Osteoblast (primary cell): ENCODE measurements around the gene POLR3G. TPM values are rescaled to one million over a fixed set of nuclear protein-coding genes. Genes with fewer than 3 reads are reported as not detected.
A peak's percentile ranks its signal among the peaks of the same experiment; 100 is the strongest.

Experiments used
- DNase-seq: peaks from one replicate; pipeline ENCODE4 v3.0.0; 2011; ENCODE audit warnings: low spot score, mixed read lengths; ENCODE audit not compliant: insufficient read length; ENCODE audit errors: missing footprints
- H2AFZ ChIP-seq: 2 replicates; pipeline ENCODE4 v1.6.0; 2011; ENCODE audit warnings: mild to moderate bottlenecking, low read length
- H3K27ac ChIP-seq: 2 replicates; pipeline ENCODE4 v1.5.1; 2011; ENCODE audit warnings: mild to moderate bottlenecking, low read depth, low read length, moderate library complexity
- H3K27me3 ChIP-seq: 2 replicates; pipeline ENCODE4 v1.6.0; 2012; ENCODE audit warnings: mild to moderate bottlenecking, control low read depth, inconsistent platforms, low read length, moderate library complexity; ENCODE audit not compliant: insufficient read depth
- H3K36me3 ChIP-seq: 2 replicates; pipeline ENCODE4 v1.5.1; 2011; ENCODE audit warnings: mild to moderate bottlenecking, low read length, control low read depth, moderate library complexity; ENCODE audit not compliant: insufficient read depth
- H3K4me1 ChIP-seq: 2 replicates; pipeline ENCODE4 v1.5.1; 2011; ENCODE audit warnings: mild to moderate bottlenecking, low read length, control low read depth, moderate library complexity; ENCODE audit not compliant: insufficient read depth
- H3K4me2 ChIP-seq: 2 replicates; pipeline ENCODE4 v1.6.0; 2011; ENCODE audit warnings: mild to moderate bottlenecking, low read length; ENCODE audit not compliant: insufficient read depth
- H3K4me3 ChIP-seq: fragments of 200-600 bp; sonication (generic); 3 replicates; pipeline ENCODE4 v1.5.1; 2012; ENCODE audit warnings: mild to moderate bottlenecking, low read length, inconsistent platforms; ENCODE audit not compliant: insufficient read depth
- H3K79me2 ChIP-seq: 2 replicates; pipeline ENCODE4 v1.6.0; 2012; ENCODE audit warnings: mild to moderate bottlenecking, low read length, control low read depth, inconsistent platforms; ENCODE audit not compliant: insufficient read depth
- H3K9me3 ChIP-seq: 2 replicates; pipeline ENCODE4 v1.5.1; 2011; ENCODE audit warnings: low read depth, low read length, control low read depth
- H4K20me1 ChIP-seq: 2 replicates; pipeline ENCODE4 v1.6.0; 2012; ENCODE audit warnings: mild to moderate bottlenecking, low read length, control low read depth; ENCODE audit not compliant: insufficient read depth
- total RNA-seq: library from RNA; depleted of rRNA; stranded (reverse); fragments of >200 nt; gene quantifications from 2 replicates; pipeline ENCODE4 v1.2.3, GENCODE V29; 2012
- TF ChIP-seq, protein P1 (sequence below): IDR thresholded peaks from 2 replicates; pipeline ENCODE4 v1.5.1; 2011; ENCODE audit warnings: mild to moderate bottlenecking, low read depth, low read length, moderate library complexity; ENCODE audit errors: extremely low read depth

POLR3G gene
- total RNA-seq, 1 donor = 3.6 TPM

GRCh38 chr5:90477621-90478215 is 3.1 kb downstream of the POLR3G start:
- Histone ChIP-seq H3K4me2 (peak overlapping the region; percentile 34), H3K9me3 (no peaks in the 10 kb centered on the region), H3K79me2 (peaks cover 14% of the 10 kb centered on the region), H4K20me1 (no peaks in the 10 kb centered on the region), H3K27me3 (no peaks in the 10 kb centered on the region), H3K4me1 (peaks cover 27% of the 10 kb centered on the region), H3K36me3 (no peaks in the 10 kb centered on the region), H2AFZ (peak overlapping the region; percentile 71), H3K27ac (no peak overlapping the region), H3K4me3 (no peak overlapping the region)
- TF ChIP-seq, protein P1, sequence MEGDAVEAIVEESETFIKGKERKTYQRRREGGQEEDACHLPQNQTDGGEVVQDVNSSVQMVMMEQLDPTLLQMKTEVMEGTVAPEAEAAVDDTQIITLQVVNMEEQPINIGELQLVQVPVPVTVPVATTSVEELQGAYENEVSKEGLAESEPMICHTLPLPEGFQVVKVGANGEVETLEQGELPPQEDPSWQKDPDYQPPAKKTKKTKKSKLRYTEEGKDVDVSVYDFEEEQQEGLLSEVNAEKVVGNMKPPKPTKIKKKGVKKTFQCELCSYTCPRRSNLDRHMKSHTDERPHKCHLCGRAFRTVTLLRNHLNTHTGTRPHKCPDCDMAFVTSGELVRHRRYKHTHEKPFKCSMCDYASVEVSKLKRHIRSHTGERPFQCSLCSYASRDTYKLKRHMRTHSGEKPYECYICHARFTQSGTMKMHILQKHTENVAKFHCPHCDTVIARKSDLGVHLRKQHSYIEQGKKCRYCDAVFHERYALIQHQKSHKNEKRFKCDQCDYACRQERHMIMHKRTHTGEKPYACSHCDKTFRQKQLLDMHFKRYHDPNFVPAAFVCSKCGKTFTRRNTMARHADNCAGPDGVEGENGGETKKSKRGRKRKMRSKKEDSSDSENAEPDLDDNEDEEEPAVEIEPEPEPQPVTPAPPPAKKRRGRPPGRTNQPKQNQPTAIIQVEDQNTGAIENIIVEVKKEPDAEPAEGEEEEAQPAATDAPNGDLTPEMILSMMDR = no peak
- DNase-seq = no peak

- Histone ChIP-seq H3K36me3 (no peaks in the 10 kb centered on the region), H3K4me3 (no peak overlapping the region), H4K20me1 (no peaks in the 10 kb centered on the region), H3K27me3 (no peaks in the 10 kb centered on the region), H2AFZ (no peak overlapping the region), H3K4me2 (peak overlapping the region; percentile 27), H3K4me1 (peaks cover 16% of the 10 kb centered on the region), H3K9me3 (no peaks in the 10 kb centered on the region), H3K27ac (peak overlapping the region; percentile 5), H3K79me2 (no peaks in the 10 kb centered on the region)
- TF ChIP-seq, protein P1 = no peak
- peak; percentile 71 for DNase-seq
Observed at GRCh38 chr5:90479611-90480385, 5.1 kb downstream of the POLR3G start.

DNA sequence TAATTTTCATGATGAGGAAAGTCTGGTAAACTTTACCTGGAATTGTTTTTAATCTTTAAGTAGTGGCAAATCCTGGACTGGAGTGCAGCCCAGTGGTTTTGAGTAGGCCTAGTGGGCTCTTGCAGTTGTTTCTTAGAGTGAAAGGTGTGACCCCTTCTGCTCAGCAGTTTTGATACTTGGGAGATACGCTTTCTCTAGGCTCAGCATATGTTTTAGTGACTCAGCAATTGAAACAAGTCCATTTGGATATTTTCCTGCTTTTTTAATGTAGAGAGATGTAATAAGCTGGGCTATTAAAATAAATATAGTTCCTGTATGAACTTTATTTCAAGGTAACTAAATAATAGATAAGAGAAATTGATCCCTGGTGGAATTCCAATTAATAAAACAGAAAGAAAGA is 6.0 kb downstream of the POLR3G start:
- no peak overlapping the region for H2AFZ ChIP-seq
- DNase-seq = no peak

DNA sequence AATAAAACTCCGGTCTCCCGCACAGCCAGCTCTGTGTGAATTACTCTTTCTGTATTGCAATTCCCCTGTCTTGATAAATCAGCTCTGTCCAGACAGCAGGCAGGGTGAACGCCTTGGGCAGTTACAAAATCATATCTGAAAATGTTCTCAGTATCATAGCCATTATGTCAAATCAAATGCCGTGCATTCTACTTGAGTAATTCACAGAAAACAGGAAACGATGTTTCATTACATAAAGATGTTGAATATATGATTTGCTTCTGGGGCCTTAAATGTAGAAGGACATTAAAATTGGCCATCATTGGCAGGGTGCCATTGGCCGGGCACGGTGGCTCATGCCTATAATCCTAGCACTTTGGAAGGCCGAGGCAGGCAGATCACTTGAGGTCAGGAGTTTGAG is 8.5 kb downstream of the POLR3G start:
- Histone ChIP-seq H3K4me2 (no peak overlapping the region), H3K79me2 (no peaks in the 10 kb centered on the region), H2AFZ (no peak overlapping the region), H3K36me3 (no peaks in the 10 kb centered on the region), H4K20me1 (no peaks in the 10 kb centered on the region), H3K27me3 (no peaks in the 10 kb centered on the region), H3K4me1 (peaks cover 11% of the 10 kb centered on the region), H3K9me3 (no peaks in the 10 kb centered on the region), H3K27ac (no peak overlapping the region), H3K4me3 (no peak overlapping the region)
- TF ChIP-seq, protein P1 = no peak
- DNase-seq = peak; percentile 21

More for the DNA sequence above, 6.0 kb downstream of the POLR3G start:
- H3K79me2 ChIP-seq = no peaks in the 10 kb centered on the region
- no peaks in the 10 kb centered on the region for H4K20me1 ChIP-seq
- no peak overlapping the region for H3K4me3 ChIP-seq
- H3K4me2 ChIP-seq = no peak overlapping the region
- no peaks in the 10 kb centered on the region for H3K36me3 ChIP-seq
- H3K4me1 ChIP-seq = peaks cover 16% of the 10 kb centered on the region
- H3K27me3 ChIP-seq = no peaks in the 10 kb centered on the region
- no peaks in the 10 kb centered on the region for H3K9me3 ChIP-seq
- H3K27ac ChIP-seq = peak overlapping the region; percentile 11
- TF ChIP-seq, protein P1 = no peak
